HEK293 (cell line): Measurements from ENCODE around the gene SH3BP4.

Experiments
- CTCF ChIA-PET: fragments of 350-600 bp; formaldehyde crosslinking; extraction: SDS; loops from one replicate; lab custom pipeline; 2021; ENCODE audit warnings: antibody characterized with exemption; lab: Yijun Ruan, JAX
- POLR2A ChIA-PET: fragments of 300-600 bp; formaldehyde crosslinking; extraction: SDS; loops from one replicate; lab custom pipeline; 2020; ENCODE audit warnings: antibody characterized with exemption, inconsistent platforms; lab: Yijun Ruan, JAX
- H3K27ac ChIP-seq: fragments of 200-500 bp; sonication (Bioruptor generic); 2 replicates; pipeline ENCODE4 v1.5.1; 2014; ENCODE audit warnings: low read depth, low read length, control low read depth, inconsistent platforms; ENCODE audit errors: extremely low read depth
- H3K36me3 ChIP-seq, 2 experiments: fragments of 200-500 bp in 1 of 2; sonication (Bioruptor generic) in 1 of 2; 1 replicate in 1 of 2; 2 replicates in 1 of 2; pipeline ENCODE4 v1.5.1; 2014 to 2017; ENCODE audit warnings: inconsistent platforms in 2 of 2, low read length in 2 of 2; ENCODE audit not compliant: control insufficient read depth in 2 of 2, insufficient read depth in 1 of 2
- H3K4me1 ChIP-seq: fragments of 200-500 bp; sonication (Bioruptor generic); 2 replicates; pipeline ENCODE4 v1.5.1; 2014; ENCODE audit warnings: mild to moderate bottlenecking, low read length, inconsistent platforms; ENCODE audit not compliant: control insufficient read depth, insufficient read depth
- H3K4me3 ChIP-seq: 2 replicates; pipeline ENCODE4 v1.5.1; 2011; ENCODE audit warnings: low read depth, mild to moderate bottlenecking, control low read depth, low read length, moderate library complexity
- H3K9me3 ChIP-seq: fragments of 200-500 bp; sonication (Bioruptor generic); 2 replicates; pipeline ENCODE4 v1.5.1; 2014; ENCODE audit warnings: low read depth, low read length, inconsistent platforms; ENCODE audit not compliant: control insufficient read depth, insufficient read depth
- EGR2 ChIP-seq: fragments of 450-650 bp; formaldehyde crosslinking; IDR thresholded peaks from 2 replicates; pipeline ENCODE4 v1.5.1; 2016; ENCODE audit warnings: low read depth, missing biosample characterization, missing genetic modification characterization
- KLF1 ChIP-seq: fragments of 450-650 bp; formaldehyde crosslinking; IDR thresholded peaks from 2 replicates; pipeline ENCODE4 v1.5.1; 2016; ENCODE audit warnings: missing biosample characterization, missing genetic modification characterization
- MEIS1 ChIP-seq: sonication (generic); formaldehyde crosslinking; IDR thresholded peaks from 2 replicates; pipeline ENCODE4 v1.8.1; 2022; ENCODE audit warnings: missing genetic modification reagents, mild to moderate bottlenecking, borderline replicate concordance
- MYNN ChIP-seq: fragments of 450-650 bp; formaldehyde crosslinking; IDR thresholded peaks from 2 replicates; pipeline ENCODE4 v1.5.1; 2016; ENCODE audit warnings: missing biosample characterization, missing genetic modification characterization, borderline replicate concordance
- OSR2 ChIP-seq: fragments of 450-650 bp; formaldehyde crosslinking; IDR thresholded peaks from 2 replicates; pipeline ENCODE4 v1.5.1; 2016; ENCODE audit warnings: missing biosample characterization, missing genetic modification characterization
- PRDM1 ChIP-seq: fragments of 450-650 bp; formaldehyde crosslinking; IDR thresholded peaks from 2 replicates; pipeline ENCODE4; 2016; ENCODE audit warnings: missing biosample characterization, missing genetic modification characterization
- PRDM6 ChIP-seq: fragments of 450-650 bp; formaldehyde crosslinking; IDR thresholded peaks from 2 replicates; pipeline ENCODE4 v1.5.1; 2017; ENCODE audit warnings: missing biosample characterization, missing genetic modification characterization
- SCRT1 ChIP-seq: fragments of 450-650 bp; formaldehyde crosslinking; IDR thresholded peaks from 2 replicates; pipeline ENCODE4 v1.5.1; 2016; ENCODE audit warnings: missing biosample characterization, missing genetic modification characterization, borderline replicate concordance
- WT1 ChIP-seq: fragments of 450-650 bp; formaldehyde crosslinking; IDR thresholded peaks from 2 replicates; pipeline ENCODE4 v1.5.1; 2016; ENCODE audit warnings: missing biosample characterization, missing genetic modification characterization
- YY1 ChIP-seq: fragments of 450-650 bp; formaldehyde crosslinking; IDR thresholded peaks from 2 replicates; pipeline ENCODE4 v1.5.1; 2018; ENCODE audit warnings: missing biosample characterization, missing genetic modification characterization
- ZNF121 ChIP-seq: fragments of 450-650 bp; formaldehyde crosslinking; IDR thresholded peaks from 2 replicates; pipeline ENCODE4 v1.5.1; 2016; ENCODE audit warnings: missing biosample characterization, missing genetic modification characterization
- ZNF132 ChIP-seq: fragments of 450-650 bp; formaldehyde crosslinking; IDR thresholded peaks from 2 replicates; pipeline ENCODE4 v1.5.1; 2017; ENCODE audit warnings: missing biosample characterization, missing genetic modification characterization, borderline replicate concordance
- ZNF311 ChIP-seq: fragments of 450-650 bp; formaldehyde crosslinking; IDR thresholded peaks from 2 replicates; pipeline ENCODE4 v1.5.1; 2017; ENCODE audit warnings: missing biosample characterization, missing genetic modification characterization, borderline replicate concordance
- ZNF324 ChIP-seq: fragments of 450-650 bp; formaldehyde crosslinking; IDR thresholded peaks from 2 replicates; pipeline ENCODE4 v1.5.1; 2016; ENCODE audit warnings: missing biosample characterization, missing genetic modification characterization
- ZNF354C ChIP-seq: fragments of 450-650 bp; formaldehyde crosslinking; IDR thresholded peaks from 2 replicates; pipeline ENCODE4 v1.5.1; 2016; ENCODE audit warnings: missing biosample characterization, missing genetic modification characterization, low read depth, borderline replicate concordance
- ZNF426 ChIP-seq: fragments of 450-650 bp; formaldehyde crosslinking; IDR thresholded peaks from 2 replicates; pipeline ENCODE4 v1.5.1; 2017; ENCODE audit warnings: missing biosample characterization, missing genetic modification characterization, mild to moderate bottlenecking, inconsistent platforms, moderate library complexity
- ZNF558 ChIP-seq: fragments of 450-650 bp; formaldehyde crosslinking; IDR thresholded peaks from 2 replicates; pipeline ENCODE4 v1.5.1; 2016; ENCODE audit warnings: missing biosample characterization, missing genetic modification characterization
- ZNF621 ChIP-seq: fragments of 450-650 bp; formaldehyde crosslinking; IDR thresholded peaks from 2 replicates; pipeline ENCODE4 v1.5.1; 2017; ENCODE audit warnings: missing biosample characterization, missing genetic modification characterization
- ZNF791 ChIP-seq: fragments of 450-650 bp; formaldehyde crosslinking; IDR thresholded peaks from 2 replicates; pipeline ENCODE4 v1.5.1; 2016; ENCODE audit warnings: missing biosample characterization, missing genetic modification characterization
- ZNF837 ChIP-seq: fragments of 450-650 bp; formaldehyde crosslinking; IDR thresholded peaks from 2 replicates; pipeline ENCODE4 v1.5.1; 2016; ENCODE audit warnings: missing biosample characterization, missing genetic modification characterization
- ZNF843 ChIP-seq: fragments of 450-650 bp; formaldehyde crosslinking; IDR thresholded peaks from 2 replicates; pipeline ENCODE4 v1.5.1; 2016; ENCODE audit warnings: missing biosample characterization, missing genetic modification characterization
- ZSCAN16 ChIP-seq: fragments of 450-650 bp; formaldehyde crosslinking; IDR thresholded peaks from 2 replicates; pipeline ENCODE4 v1.5.1; 2016; ENCODE audit warnings: missing biosample characterization, missing genetic modification characterization

Gene SH3BP4

GRCh38 chr2:235041918-235042575 is 90.2 kb downstream of the SH3BP4 start:
- TF ChIP-seq ZNF791 (tag by site-specific recombination): no peak
- TF ChIP-seq, all 188 proteins: peak for 0
- H3K4me3 ChIP-seq: no peak overlapping the region
- H3K27ac ChIP-seq: no peak overlapping the region
- CTCF ChIA-PET: interaction anchor here (0.8 to 1.7 kb wide), 2 partner anchors 14 to 37 kb away, joined by 3 to 4 read pairs; no protein-coding TSS in a partner anchor
- POLR2A ChIA-PET: no interaction called here
- H3K36me3 ChIP-seq: peaks cover 4 to 77% of the 10 kb centered on the region in 2 experiments; a peak in 2 of 3 replicates
- no peaks in the 10 kb centered on the region for H3K9me3 ChIP-seq
- no peaks in the 10 kb centered on the region for H3K4me1 ChIP-seq

GRCh38 chr2:235042576-235043515 is 91.0 kb downstream of the SH3BP4 start:
- H3K9me3 ChIP-seq: no peaks in the 10 kb centered on the region
- ChIA-PET CTCF (interaction anchor here (1.7 kb wide), 1 partner anchor 13 kb away, joined by 4 read pairs; no protein-coding TSS in a partner anchor), POLR2A (no interaction called here)
- no peaks in the 10 kb centered on the region for H3K4me1 ChIP-seq
- no peak overlapping the region for H3K4me3 ChIP-seq
- no peak overlapping the region for H3K27ac ChIP-seq
- H3K36me3 ChIP-seq: peaks cover 4 to 70% of the 10 kb centered on the region in 2 experiments; a peak in 2 of 3 replicates
- TF ChIP-seq ZNF121 (no peak), KLF1 (tag by site-specific recombination) (no peak), SCRT1 (no peak), YY1 (tag by site-specific recombination) (no peak), ZNF837 (tag by site-specific recombination) (no peak), EGR2 (tag by site-specific recombination) (no peak), PRDM1 (tag by site-specific recombination) (no peak), ZNF132 (no peak)

GRCh38 chr2:235043762-235044500 is 92.1 kb downstream of the SH3BP4 start:
- H3K27ac ChIP-seq: no peak overlapping the region
- no peaks in the 10 kb centered on the region for H3K4me1 ChIP-seq
- H3K4me3 ChIP-seq: no peak overlapping the region
- ChIA-PET POLR2A (no interaction called here), CTCF (no interaction called here)
- H3K36me3 ChIP-seq: peaks cover 4 to 63% of the 10 kb centered on the region in 2 experiments; a peak in 2 of 3 replicates
- H3K9me3 ChIP-seq: no peaks in the 10 kb centered on the region
- TF ChIP-seq ZNF558 (tag by site-specific recombination) (no peak), ZNF843 (tag by site-specific recombination) (no peak), ZNF354C (no peak), OSR2 (tag by site-specific recombination) (no peak), WT1 (no peak), ZSCAN16 (tag by site-specific recombination) (no peak), ZNF311 (tag by site-specific recombination) (no peak), PRDM6 (tag by site-specific recombination) (no peak), ZNF621 (tag by site-specific recombination) (no peak), ZNF324 (tag by site-specific recombination) (no peak), MYNN (tag by site-specific recombination) (no peak), ZNF426 (tag by site-specific recombination) (no peak), MEIS1 (no peak)
